Gastrocnemius medialis (tissue), 4 donors: Measurements from ENCODE around the gene PGLYRP2. TPM values are rescaled to one million over a fixed set of nuclear protein-coding genes. Genes with fewer than 3 reads are reported as not detected.
A peak's percentile ranks its signal among the peaks of the same experiment; 100 is the strongest.

Source experiments
- ATAC-seq, 2 donors: fragments of 150-250 bp; one replicate each; pipeline ENCODE4 v1.9.1; 2016
- DNase-seq, 2 donors: peaks; one replicate each; pipeline ENCODE4 v3.0.0-alpha.2; 2019
- H3K27ac ChIP-seq, 4 donors: fragments of 200-600 bp; sonication (generic); 1 replicate in 1 of 4; 2 replicates in 3 of 4; pipeline ENCODE4 v1.5.1; 2016 to 2018; ENCODE audit warnings: mild to moderate bottlenecking in 2 of 4, moderate library complexity in 1 of 4
- H3K27me3 ChIP-seq, 3 donors: fragments of 200-600 bp; sonication (generic) in 2 of 3; 1 replicate in 1 of 3; 2 replicates in 2 of 3; pipeline versions ENCODE4 v1.5.1 to v1.6.0; 2016 to 2019; ENCODE audit warnings: mild to moderate bottlenecking in 1 of 3, moderate library complexity in 1 of 3
- H3K36me3 ChIP-seq, 2 donors: fragments of 200-600 bp; sonication (generic) in 1 of 2; one replicate each; pipeline ENCODE4 v1.5.1; 2017 to 2018
- H3K4me1 ChIP-seq, 2 donors: fragments of 200-600 bp; sonication (generic) in 1 of 2; one replicate each; pipeline ENCODE4 v1.5.1; 2016 to 2017; ENCODE audit warnings: mild to moderate bottlenecking in 2 of 2
- H3K4me3 ChIP-seq, 4 donors: fragments of 200-600 bp; sonication (generic) in 3 of 4; 1 replicate in 1 of 4; 2 replicates in 3 of 4; pipeline ENCODE4 v1.5.1; 2016 to 2019; ENCODE audit warnings: mild to moderate bottlenecking in 2 of 4
- H3K9me3 ChIP-seq, 3 donors: fragments of 200-600 bp; sonication (generic) in 2 of 3; 1 replicate in 1 of 3; 2 replicates in 2 of 3; pipeline ENCODE4 v1.5.1; 2016 to 2019
- POLR2A ChIP-seq, 2 donors: fragments of 450-650 bp; IDR thresholded peaks; one replicate each; pipeline ENCODE4 v1.6.1; 2017; ENCODE audit warnings: antibody characterized with exemption in 2 of 2, mild to moderate bottlenecking in 2 of 2, moderate library complexity in 2 of 2
- in situ Hi-C, 4 donors: fragments of 200-750 bp; cut with MboI; loops; one replicate each; pipeline versions ENCODE4 v1.15.0 to v1.8.0; 2017; ENCODE audit warnings: low sequenced_read_pairs in 4 of 4
- intact Hi-C: fragments of 100-400 bp; cut with DNase I; formaldehyde crosslinking; loops from one replicate; pipeline ENCODE4 v1.15.1; 2023; ENCODE audit warnings: low total_unique reads
- total RNA-seq, 4 donors: library from RNA; depleted of rRNA; stranded (reverse); fragments of >200 nt; gene quantifications; one replicate each; pipeline versions ENCODE4 v1.1.0 to v1.2.3, GENCODE V29; 2016
- TF ChIP-seq, protein P1 (sequence below), 5 experiments: fragments of 450-650 bp in 3 of 5; fragments of 200-600 bp in 2 of 5; sonication (generic) in 2 of 5; IDR thresholded peaks in 4 of 5; conservative IDR thresholded peaks in 1 of 5; 1 replicate in 4 of 5; 2 replicates in 1 of 5; pipeline ENCODE4 v1.5.1; 2016 to 2019; ENCODE audit warnings: antibody characterized with exemption in 5 of 5, mild to moderate bottlenecking in 3 of 5, moderate library complexity in 3 of 5

Gene PGLYRP2
- total RNA-seq, 4 donors from 2014 or later, result not detected

DNA sequence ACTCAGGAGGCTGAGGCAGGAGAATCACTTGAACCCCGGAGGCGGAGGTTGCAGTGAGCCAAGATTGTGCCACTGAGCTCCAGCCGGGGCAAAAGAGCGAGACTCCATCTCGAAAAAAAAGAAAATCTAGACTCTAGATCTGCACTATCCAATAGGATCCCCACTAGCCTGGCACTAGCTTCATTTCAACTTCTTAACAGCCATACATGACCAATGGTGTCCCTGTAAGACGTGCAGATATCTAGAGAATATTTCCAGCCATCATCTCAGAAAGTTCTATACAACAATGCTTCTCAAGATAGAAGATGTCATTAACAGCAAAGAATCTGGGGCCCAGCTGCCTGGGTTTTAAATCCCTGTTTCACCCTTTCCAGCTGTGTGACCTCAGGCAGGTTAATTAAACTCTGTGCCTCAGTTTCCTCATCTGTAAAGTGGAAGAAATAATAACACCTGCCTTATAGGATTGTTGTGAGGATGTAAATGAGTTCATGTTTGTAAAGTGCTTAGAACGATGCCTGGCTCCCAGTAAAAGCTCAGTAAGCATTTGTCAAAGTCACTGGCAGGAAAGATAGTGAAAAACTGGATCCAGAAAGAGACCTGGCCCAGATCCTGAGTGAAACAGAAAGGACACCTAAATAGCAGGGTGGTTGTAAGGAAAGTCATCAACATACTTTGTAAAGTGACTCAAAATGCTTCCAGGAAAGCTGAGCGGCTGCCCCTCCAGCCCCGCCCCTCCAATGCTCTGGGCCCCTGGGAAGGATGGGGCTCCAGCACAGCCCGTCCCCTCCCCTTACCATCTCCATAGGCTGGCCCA, 43.1 kb downstream of the PGLYRP2 start:
- no peak for DNase-seq
- H3K9me3 ChIP-seq, result no peaks in the 10 kb centered on the region

DNA sequence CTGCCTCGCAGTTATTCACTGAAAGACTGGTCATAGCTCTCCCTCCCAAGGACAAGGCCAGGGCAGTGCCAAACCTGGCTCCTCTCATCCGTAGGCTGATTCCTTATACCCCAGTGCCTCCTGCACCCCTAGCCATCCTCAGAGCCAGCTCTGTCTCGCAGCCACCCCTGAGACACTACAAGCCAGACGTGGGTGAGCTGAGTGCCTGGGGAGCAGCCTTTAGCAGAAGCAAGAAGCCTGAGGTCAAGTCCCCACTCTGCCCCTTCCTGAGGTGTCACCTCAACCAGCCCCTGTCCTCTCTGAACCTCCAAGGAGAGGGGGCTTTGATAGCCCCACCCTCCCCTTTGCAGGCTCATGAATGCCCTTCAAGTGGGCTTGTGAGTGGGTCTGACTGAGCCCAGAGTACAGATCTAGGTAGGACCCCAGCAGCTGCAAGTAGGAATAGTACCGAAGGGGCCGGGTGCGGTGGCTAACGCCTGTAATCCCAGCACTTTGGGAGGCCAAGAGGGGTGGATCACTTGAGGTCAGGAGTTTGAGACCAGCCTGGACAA, 45.7 kb downstream of the PGLYRP2 start:
- ATAC-seq (no peak), DNase-seq (no peak)
- TF ChIP-seq, protein P1, sequence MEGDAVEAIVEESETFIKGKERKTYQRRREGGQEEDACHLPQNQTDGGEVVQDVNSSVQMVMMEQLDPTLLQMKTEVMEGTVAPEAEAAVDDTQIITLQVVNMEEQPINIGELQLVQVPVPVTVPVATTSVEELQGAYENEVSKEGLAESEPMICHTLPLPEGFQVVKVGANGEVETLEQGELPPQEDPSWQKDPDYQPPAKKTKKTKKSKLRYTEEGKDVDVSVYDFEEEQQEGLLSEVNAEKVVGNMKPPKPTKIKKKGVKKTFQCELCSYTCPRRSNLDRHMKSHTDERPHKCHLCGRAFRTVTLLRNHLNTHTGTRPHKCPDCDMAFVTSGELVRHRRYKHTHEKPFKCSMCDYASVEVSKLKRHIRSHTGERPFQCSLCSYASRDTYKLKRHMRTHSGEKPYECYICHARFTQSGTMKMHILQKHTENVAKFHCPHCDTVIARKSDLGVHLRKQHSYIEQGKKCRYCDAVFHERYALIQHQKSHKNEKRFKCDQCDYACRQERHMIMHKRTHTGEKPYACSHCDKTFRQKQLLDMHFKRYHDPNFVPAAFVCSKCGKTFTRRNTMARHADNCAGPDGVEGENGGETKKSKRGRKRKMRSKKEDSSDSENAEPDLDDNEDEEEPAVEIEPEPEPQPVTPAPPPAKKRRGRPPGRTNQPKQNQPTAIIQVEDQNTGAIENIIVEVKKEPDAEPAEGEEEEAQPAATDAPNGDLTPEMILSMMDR (IDR thresholded peaks at IDR 0.05 in 4 of 5, conservative IDR thresholded peaks at IDR 0.05 in 1 of 5), result no peak
- TF ChIP-seq POLR2A (IDR thresholded peaks at IDR 0.05), result no peak
- H3K36me3 ChIP-seq, result peaks cover 0 to 4% of the 10 kb centered on the region in 2 donors
- H3K9me3 ChIP-seq, result no peaks in the 10 kb centered on the region
- peak overlapping the region; percentile 90 to 96 (median 94) for H3K27ac ChIP-seq
- peaks cover 17 to 21% of the 10 kb centered on the region in 2 donors for H3K4me1 ChIP-seq
- H3K4me3 ChIP-seq, result peak overlapping the region; percentile 64 to 80 (median 74)
- intact Hi-C loops (loop anchor here (2.0 kb wide), 1 partner anchor 13 kb away; no protein-coding TSS in a partner anchor), in situ Hi-C loops (loop anchor here in 2 of 4 donors (10.0 to 25.0 kb wide), 2 partner anchors 59 to 171 kb away; partner anchors contain the start of gene AKAP8 (in 1 of the 2))
- no peaks in the 10 kb centered on the region for H3K27me3 ChIP-seq

More for the DNA sequence above, 43.1 kb downstream of the PGLYRP2 start:
- in situ Hi-C loops, result loop anchor here in 2 of 4 donors (10.0 to 25.0 kb wide), 2 partner anchors 61 to 174 kb away; partner anchors contain the start of gene AKAP8 (in 1 of the 2)
- Histone ChIP-seq H3K36me3 (peaks cover 0 to 4% of the 10 kb centered on the region in 2 donors), H3K4me3 (no peak overlapping the region), H3K27ac (no peak overlapping the region), H3K27me3 (no peaks in the 10 kb centered on the region), H3K4me1 (peaks cover 7 to 9% of the 10 kb centered on the region in 2 donors)
- intact Hi-C loops, result no loop called here
- TF ChIP-seq POLR2A (IDR thresholded peaks at IDR 0.05), result no peak
- TF ChIP-seq, protein P1 (IDR thresholded peaks at IDR 0.05 in 4 of 5, conservative IDR thresholded peaks at IDR 0.05 in 1 of 5), result no peak
- ATAC-seq, result no peak

DNA sequence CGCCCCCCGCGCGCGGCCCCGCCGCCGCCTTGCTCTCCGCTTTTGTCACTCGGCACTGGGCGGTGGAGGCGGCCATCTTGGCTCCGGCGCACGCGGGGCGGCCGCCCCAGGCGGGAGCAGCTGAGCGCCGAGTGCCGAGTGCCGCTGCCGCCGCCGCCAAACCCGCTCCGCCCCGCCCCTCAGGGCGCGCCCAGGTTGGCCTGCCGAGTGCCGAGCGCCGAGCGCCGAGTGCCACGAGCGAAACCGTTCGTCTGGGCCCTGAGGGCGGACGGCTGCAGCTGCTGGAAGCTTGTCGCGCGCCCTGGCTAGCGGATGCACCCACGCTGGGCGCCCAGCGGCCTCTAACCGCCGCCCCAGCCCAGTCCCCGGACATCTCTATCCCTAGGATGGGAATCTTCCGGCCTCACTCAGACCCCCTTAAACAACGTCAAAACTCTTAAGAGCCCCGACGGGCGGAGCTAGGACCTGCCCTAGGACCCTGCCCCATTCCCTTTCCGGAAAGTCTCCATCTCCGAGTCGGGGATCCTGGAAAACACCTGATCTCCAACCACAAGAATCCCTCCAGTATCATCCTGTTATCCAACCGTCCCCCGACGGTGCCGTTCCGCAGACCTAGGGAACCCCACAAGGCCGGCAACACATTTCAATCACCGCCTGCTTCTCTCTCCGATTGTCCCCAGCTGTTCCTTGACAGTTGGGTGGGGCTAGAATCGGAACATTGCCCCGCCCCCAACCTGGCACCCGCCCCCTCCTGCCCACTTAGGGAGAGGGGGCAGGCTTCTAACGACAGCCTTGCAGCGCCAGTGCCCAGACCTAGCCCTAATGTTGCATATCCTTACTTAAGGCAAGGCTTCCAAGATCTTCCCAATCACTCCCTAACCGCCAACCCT, 46.4 kb downstream of the PGLYRP2 start:
- in situ Hi-C loops, result loop anchor here in 2 of 4 donors (10.0 to 25.0 kb wide), 2 partner anchors 58 to 171 kb away; partner anchors contain the start of gene AKAP8 (in 1 of the 2)
- Histone ChIP-seq H3K4me1 (peaks cover 17 to 21% of the 10 kb centered on the region in 2 donors), H3K9me3 (no peaks in the 10 kb centered on the region), H3K27ac (peak overlapping the region; percentile 90 to 96 (median 94)), H3K4me3 (peak overlapping the region; percentile 64 to 80 (median 74)), H3K27me3 (no peaks in the 10 kb centered on the region), H3K36me3 (peaks cover 0 to 5% of the 10 kb centered on the region in 2 donors)
- DNase-seq (peak; percentile 83 to 88), ATAC-seq (peak; percentile 82 to 84)
- intact Hi-C loops, result loop anchor here (1.0 to 2.0 kb wide), 2 partner anchors 14 kb away; no protein-coding TSS in a partner anchor
- TF ChIP-seq, protein P1 (IDR thresholded peaks at IDR 0.05 in 4 of 5, conservative IDR thresholded peaks at IDR 0.05 in 1 of 5), result peak in 1 of 5 experiments; percentile 4
- peak; percentile 48 to 66 for TF ChIP-seq POLR2A (IDR thresholded peaks at IDR 0.05)

DNA sequence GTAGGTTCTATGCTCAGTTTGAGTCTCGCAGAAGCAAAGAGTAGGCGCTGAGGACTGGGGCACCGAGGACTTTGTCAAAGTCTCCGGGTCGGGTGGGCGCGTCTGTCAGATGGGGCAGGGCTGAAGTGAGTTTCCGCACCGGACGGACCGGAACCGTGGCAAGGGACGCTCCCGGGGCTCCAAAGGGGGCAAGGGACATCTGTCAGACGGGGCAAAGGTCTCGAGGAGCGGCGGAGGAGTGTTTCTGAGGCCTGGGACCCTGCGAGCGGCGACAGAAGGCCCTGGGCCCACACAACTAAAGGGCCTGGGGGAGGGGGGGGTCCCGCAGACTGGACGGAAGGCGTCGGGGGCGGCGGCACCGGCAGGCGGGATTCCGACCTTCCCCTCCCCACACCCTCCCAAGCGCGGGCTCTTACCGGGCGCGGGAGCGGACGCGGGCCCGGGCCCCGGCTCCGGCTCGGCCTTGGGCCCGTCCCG, 47.2 kb downstream of the PGLYRP2 start:
- H3K36me3 ChIP-seq, result peaks cover 0 to 13% of the 10 kb centered on the region in 2 donors
- peak overlapping the region; percentile 77 to 90 (median 87) for H3K27ac ChIP-seq
- in situ Hi-C loops (loop anchor here in 2 of 4 donors (10.0 to 25.0 kb wide), 2 partner anchors 57 to 170 kb away; partner anchors contain the start of gene AKAP8 (in 1 of the 2)), intact Hi-C loops (loop anchor here (1.0 to 2.0 kb wide), 2 partner anchors 13 to 15 kb away; no protein-coding TSS in a partner anchor)
- DNase-seq, result no peak
- no peaks in the 10 kb centered on the region for H3K27me3 ChIP-seq
- peaks cover 17 to 18% of the 10 kb centered on the region in 2 donors for H3K4me1 ChIP-seq
- ATAC-seq, result no peak
- H3K9me3 ChIP-seq, result no peaks in the 10 kb centered on the region
- peak overlapping the region; percentile 77 to 98 (median 90) for H3K4me3 ChIP-seq
- TF ChIP-seq, protein P1 (IDR thresholded peaks at IDR 0.05 in 4 of 5, conservative IDR thresholded peaks at IDR 0.05 in 1 of 5), result no peak
- no peak for TF ChIP-seq POLR2A (IDR thresholded peaks at IDR 0.05)
